GM23248 (cell line): Measurements from ENCODE around the gene NCCRP1.

Experiments
- EZH2 ChIP-seq: fragments of 200-600 bp; sonication (generic); IDR thresholded peaks from 2 replicates; pipeline ENCODE4 v1.6.1; 2018; ENCODE audit warnings: antibody characterized with exemption, mild to moderate bottlenecking; ENCODE audit not compliant: insufficient read depth, poor library complexity, severe bottlenecking
- EZH2phosphoT487 ChIP-seq: fragments of 200-600 bp; sonication (generic); IDR thresholded peaks from 2 replicates; pipeline ENCODE4 v1.6.1; 2018; ENCODE audit warnings: antibody characterized with exemption, moderate library complexity, mild to moderate bottlenecking, low read depth; ENCODE audit not compliant: insufficient read depth

GRCh38 chr19:39196320-39196719 is 444 bp upstream of the NCCRP1 start:
- TF ChIP-seq EZH2 (no peak), EZH2phosphoT487 (no peak)
